Mesenchymal stem cell (in vitro differentiated cells and primary cell): Measurements from ENCODE around the gene DGCR2.

Experiments
- DNase-seq: peaks from one replicate; pipeline ENCODE4 v3.0.0-alpha.2; 2013
- H2AFZ ChIP-seq: one replicate; pipeline ENCODE4 v1.6.1; 2013; ENCODE audit warnings: low read depth, mild to moderate bottlenecking, control low read depth, inconsistent platforms, low read length, moderate library complexity
- H2AK5ac ChIP-seq: 2 replicates; pipeline ENCODE4 v1.6.1; 2013; ENCODE audit warnings: low read length, moderate library complexity, mild to moderate bottlenecking, inconsistent platforms; ENCODE audit not compliant: severe bottlenecking
- H2BK120ac ChIP-seq: one replicate; pipeline ENCODE4 v1.6.1; 2013; ENCODE audit warnings: low read depth, mild to moderate bottlenecking, inconsistent platforms, low read length, moderate library complexity
- H2BK12ac ChIP-seq, 2 experiments: one replicate each; pipeline ENCODE4 v1.6.1; 2013; ENCODE audit warnings: inconsistent platforms in 2 of 2, low read length in 2 of 2, mild to moderate bottlenecking in 2 of 2, moderate library complexity in 2 of 2, control low read depth in 1 of 2
- H2BK15ac ChIP-seq: one replicate; pipeline ENCODE4 v1.6.1; 2013; ENCODE audit warnings: mild to moderate bottlenecking, low read depth, inconsistent platforms; ENCODE audit not compliant: poor library complexity, severe bottlenecking
- H2BK5ac ChIP-seq: 2 replicates; pipeline ENCODE4 v1.6.1; 2013; ENCODE audit warnings: low read depth, mild to moderate bottlenecking, low read length, control low read depth, inconsistent platforms; ENCODE audit not compliant: poor library complexity, severe bottlenecking
- H3K14ac ChIP-seq, 2 experiments: one replicate each; pipeline ENCODE4 v1.6.1; 2013; ENCODE audit warnings: inconsistent platforms in 2 of 2, low read length in 2 of 2, control low read depth in 1 of 2, mild to moderate bottlenecking in 1 of 2, moderate library complexity in 1 of 2
- H3K18ac ChIP-seq, 2 experiments: one replicate each; pipeline ENCODE4 v1.6.1; 2013; ENCODE audit warnings: inconsistent platforms in 2 of 2, low read length in 2 of 2, control low read depth in 1 of 2, low read depth in 1 of 2, mild to moderate bottlenecking in 1 of 2
- H3K23ac ChIP-seq, 2 experiments: one replicate each; pipeline ENCODE4 v1.6.1; 2013; ENCODE audit warnings: inconsistent platforms in 2 of 2, low read length in 2 of 2, mild to moderate bottlenecking in 2 of 2, moderate library complexity in 2 of 2, control low read depth in 1 of 2
- H3K27ac ChIP-seq: 2 replicates; pipeline ENCODE4 v1.5.1; 2013; ENCODE audit warnings: mild to moderate bottlenecking, moderate library complexity, low read length, control low read depth, inconsistent platforms; ENCODE audit not compliant: poor library complexity, severe bottlenecking
- H3K27me3 ChIP-seq, 2 experiments: 2 replicates each; pipeline versions ENCODE4 v1.6.1 to v1.7.0; 2013; ENCODE audit warnings: low read length in 2 of 2, mild to moderate bottlenecking in 2 of 2, moderate library complexity in 2 of 2, control low read depth in 1 of 2, inconsistent platforms in 1 of 2; ENCODE audit not compliant: control insufficient read depth in 1 of 2, insufficient read depth in 1 of 2
- H3K36me3 ChIP-seq, 2 experiments: 2 replicates each; pipeline versions ENCODE4 v1.6.1 to v1.7.0; 2013; ENCODE audit warnings: low read length in 2 of 2, control low read depth in 1 of 2, inconsistent platforms in 1 of 2, low read depth in 1 of 2, mild to moderate bottlenecking in 1 of 2; ENCODE audit not compliant: insufficient read depth in 2 of 2, control insufficient read depth in 1 of 2
- H3K4ac ChIP-seq, 2 experiments: one replicate each; pipeline ENCODE4 v1.6.1; 2013; ENCODE audit warnings: inconsistent platforms in 2 of 2, low read length in 2 of 2, mild to moderate bottlenecking in 2 of 2, moderate library complexity in 2 of 2, control low read depth in 1 of 2, low read depth in 1 of 2
- H3K4me1 ChIP-seq: 2 replicates; pipeline ENCODE4 v1.6.1; 2013; ENCODE audit warnings: low read depth, low read length, control low read depth; ENCODE audit not compliant: control insufficient read depth, insufficient read depth
- H3K4me2 ChIP-seq: 2 replicates; pipeline ENCODE4 v1.6.1; 2013; ENCODE audit warnings: low read length, mild to moderate bottlenecking, inconsistent platforms; ENCODE audit not compliant: poor library complexity, severe bottlenecking
- H3K4me3 ChIP-seq, 2 experiments: 2 replicates each; pipeline versions ENCODE4 v1.5.1 to v1.7.0; 2013; ENCODE audit warnings: low read length in 2 of 2, mild to moderate bottlenecking in 2 of 2, control low read depth in 1 of 2, low read depth in 1 of 2; ENCODE audit not compliant: insufficient read depth in 1 of 2
- H3K79me1 ChIP-seq: replicated peaks from 2 replicates; pipeline ENCODE4 v1.6.1; 2013; ENCODE audit warnings: mild to moderate bottlenecking, control low read depth, low read length, inconsistent platforms; ENCODE audit not compliant: poor library complexity, severe bottlenecking
- H3K9ac ChIP-seq: 2 replicates; pipeline ENCODE4 v1.7.0; 2013; ENCODE audit warnings: mild to moderate bottlenecking, low read length, moderate library complexity
- H3K9me3 ChIP-seq: 2 replicates; pipeline ENCODE4 v1.7.0; 2013; ENCODE audit warnings: mild to moderate bottlenecking, low read length; ENCODE audit not compliant: control insufficient read depth
- H4K8ac ChIP-seq: one replicate; pipeline ENCODE4 v1.6.1; 2013; ENCODE audit warnings: inconsistent platforms, mild to moderate bottlenecking, low read length, moderate library complexity
- H4K91ac ChIP-seq: one replicate; pipeline ENCODE4 v1.6.1; 2013; ENCODE audit warnings: mild to moderate bottlenecking, low read length, inconsistent platforms
- WGBS: methylation state at CpG from one replicate; pipeline ENCODE4 v1.1.7; 2013; ENCODE audit warnings: mixed read lengths; 5-methylcytosine and 5-hydroxymethylcytosine counted together

The DGCR2 gene

GRCh38 chr22:18995327-18995711 is 126.9 kb downstream of the DGCR2 start:
- H4K91ac ChIP-seq = no peak overlapping the region

GRCh38 chr22:18994701-18995326 is 127.4 kb downstream of the DGCR2 start:
- Histone ChIP-seq H2BK15ac (no peak overlapping the region), H2BK12ac (no peak overlapping the region), H3K27me3 (peaks cover 51 to 80% of the 10 kb centered on the region in 2 experiments), H3K36me3 (no peaks in the 10 kb centered on the region), H3K27ac (no peak overlapping the region), H3K4me2 (no peak overlapping the region), H2AFZ (no peak overlapping the region), H3K23ac (no peak overlapping the region), H3K4me3 (no peak overlapping the region), H2AK5ac (no peak overlapping the region), H2BK120ac (no peak overlapping the region), H2BK5ac (no peak overlapping the region), H3K18ac (no peak overlapping the region), H3K14ac (no peak overlapping the region), H4K8ac (no peak overlapping the region), H3K4ac (no peak overlapping the region), H3K9me3 (no peaks in the 10 kb centered on the region), H3K79me1 (no peaks in the 10 kb centered on the region), H3K9ac (no peak overlapping the region), H3K4me1 (peaks cover 5% of the 10 kb centered on the region), H4K91ac (no peak overlapping the region)
- 54% methylated on average over 15 of the region's 15 CpGs for WGBS
- peak; percentile 7 for DNase-seq

More at GRCh38 chr22:18995327-18995711, 126.9 kb downstream of the DGCR2 start:
- Histone ChIP-seq H2BK15ac (no peak overlapping the region), H2BK5ac (no peak overlapping the region), H3K27ac (no peak overlapping the region), H2BK12ac (no peak overlapping the region), H4K8ac (no peak overlapping the region), H3K9me3 (no peaks in the 10 kb centered on the region), H2BK120ac (no peak overlapping the region), H3K4ac (no peak overlapping the region), H3K4me1 (peaks cover 5% of the 10 kb centered on the region), H2AK5ac (no peak overlapping the region), H2AFZ (no peak overlapping the region), H3K9ac (no peak overlapping the region), H3K14ac (no peak overlapping the region), H3K4me2 (no peak overlapping the region), H3K36me3 (no peaks in the 10 kb centered on the region), H3K18ac (no peak overlapping the region), H3K23ac (no peak overlapping the region), H3K27me3 (peaks cover 51 to 80% of the 10 kb centered on the region in 2 experiments), H3K4me3 (no peak overlapping the region), H3K79me1 (no peaks in the 10 kb centered on the region)
- 89% methylated on average over 9 of the region's 9 CpGs for WGBS
- DNase-seq = no peak

GRCh38 chr22:18994056-18994455 is 128.2 kb downstream of the DGCR2 start:
- WGBS = 93% methylated on average over 17 of the region's 17 CpGs
- Histone ChIP-seq H3K27ac (no peak overlapping the region), H2BK5ac (no peak overlapping the region), H4K91ac (no peak overlapping the region), H2AFZ (no peak overlapping the region), H2BK12ac (no peak overlapping the region), H4K8ac (no peak overlapping the region), H3K27me3 (peaks cover 47 to 76% of the 10 kb centered on the region in 2 experiments), H2BK120ac (no peak overlapping the region), H3K9me3 (no peaks in the 10 kb centered on the region), H2AK5ac (no peak overlapping the region), H3K9ac (no peak overlapping the region), H3K18ac (no peak overlapping the region), H3K4me2 (no peak overlapping the region), H3K4me3 (no peak overlapping the region), H3K4ac (no peak overlapping the region), H3K79me1 (no peaks in the 10 kb centered on the region), H3K36me3 (no peaks in the 10 kb centered on the region), H3K14ac (no peak overlapping the region), H3K4me1 (peaks cover 5% of the 10 kb centered on the region), H3K23ac (no peak overlapping the region), H2BK15ac (no peak overlapping the region)
- no peak for DNase-seq

GRCh38 chr22:18992543-18993198 is 129.5 kb downstream of the DGCR2 start:
- Histone ChIP-seq H3K36me3 (no peaks in the 10 kb centered on the region), H3K4me2 (no peak overlapping the region), H3K9me3 (no peaks in the 10 kb centered on the region), H3K23ac (no peak overlapping the region), H3K27ac (no peak overlapping the region), H2AFZ (no peak overlapping the region), H3K27me3 (peaks cover 42 to 74% of the 10 kb centered on the region in 2 experiments), H2AK5ac (no peak overlapping the region), H2BK5ac (no peak overlapping the region), H3K4ac (no peak overlapping the region), H2BK12ac (no peak overlapping the region), H2BK15ac (no peak overlapping the region), H3K14ac (no peak overlapping the region), H3K4me1 (peaks cover 5% of the 10 kb centered on the region), H4K8ac (no peak overlapping the region), H3K4me3 (no peak overlapping the region), H4K91ac (no peak overlapping the region), H3K9ac (no peak overlapping the region), H3K79me1 (no peaks in the 10 kb centered on the region), H2BK120ac (no peak overlapping the region), H3K18ac (no peak overlapping the region)
- 91% methylated on average over 10 of the region's 10 CpGs for WGBS
- DNase-seq = no peak
